HepG2 (cell line): Measurements from ENCODE around the gene ARHGAP33. TPM values are rescaled to one million over a fixed set of nuclear protein-coding genes. Genes with fewer than 3 reads are reported as not detected.

Source experiments
- ATF4 ChIP-seq, 2 experiments: fragments of 450-650 bp in 1 of 2; sonication (generic) in 1 of 2; formaldehyde crosslinking; IDR thresholded peaks; 2 replicates each; pipeline versions ENCODE4 v1.5.0 to v1.8.0; 2020 to 2022; ENCODE audit warnings: mild to moderate bottlenecking in 1 of 2, missing genetic modification reagents in 1 of 2
- DZIP1 ChIP-seq: sonication (generic); formaldehyde crosslinking; IDR thresholded peaks from 2 replicates; pipeline ENCODE4 v1.5.0; 2020; ENCODE audit warnings: mild to moderate bottlenecking, missing genetic modification reagents
- FOXA1 ChIP-seq, 2 experiments: fragments of 450-650 bp in 1 of 2; sonication (generic) in 1 of 2; formaldehyde crosslinking in 1 of 2; IDR thresholded peaks; 2 replicates each; pipeline versions ENCODE4 v1.4.0 to v1.6.1; 2016 to 2020; ENCODE audit warnings: missing genetic modification reagents in 1 of 2
- GTF2F1 ChIP-seq: fragments of 150-350 bp; IDR thresholded peaks from 2 replicates; pipeline ENCODE4 v1.6.1; 2014; ENCODE audit warnings: low read length
- HDAC2 ChIP-seq: sonication (generic); formaldehyde crosslinking; IDR thresholded peaks from 2 replicates; pipeline ENCODE4 v1.4.0; 2020; ENCODE audit warnings: missing genetic modification reagents
- HIVEP1 ChIP-seq: sonication (generic); formaldehyde crosslinking; IDR thresholded peaks from 2 replicates; pipeline ENCODE4 v1.4.0; 2020; ENCODE audit warnings: mild to moderate bottlenecking, missing genetic modification reagents
- JARID2 ChIP-seq: sonication (generic); formaldehyde crosslinking; IDR thresholded peaks from 2 replicates; pipeline ENCODE4 v1.8.1; 2023; ENCODE audit warnings: missing genetic modification reagents, inconsistent platforms; ENCODE audit not compliant: insufficient replicate concordance
- KDM3A ChIP-seq: IDR thresholded peaks from 2 replicates; pipeline ENCODE4 v1.6.1; 2018; ENCODE audit warnings: low read depth, missing compliant biosample characterization
- LBX2 ChIP-seq: sonication (generic); formaldehyde crosslinking; IDR thresholded peaks from 2 replicates; pipeline ENCODE4 v1.5.0; 2020; ENCODE audit warnings: missing genetic modification reagents, mild to moderate bottlenecking, borderline replicate concordance
- LCORL ChIP-seq, 2 experiments: fragments of 450-650 bp in 1 of 2; sonication (generic) in 1 of 2; formaldehyde crosslinking in 1 of 2; IDR thresholded peaks; 2 replicates each; pipeline versions ENCODE4 v1.5.0 to v1.6.1; 2017 to 2020; ENCODE audit warnings: antibody characterized with exemption in 1 of 2, missing genetic modification reagents in 1 of 2
- NFE2L2 ChIP-seq: fragments of 150-350 bp; IDR thresholded peaks from 2 replicates; pipeline ENCODE4 v1.6.1; 2014; ENCODE audit warnings: low read length
- SOX6 ChIP-seq, 2 experiments: fragments of 450-650 bp in 1 of 2; sonication (generic) in 1 of 2; formaldehyde crosslinking in 1 of 2; IDR thresholded peaks; 2 replicates each; pipeline versions ENCODE4 v1.4.0 to v1.6.1; 2017 to 2020; ENCODE audit warnings: antibody characterized with exemption in 1 of 2, mild to moderate bottlenecking in 1 of 2, missing genetic modification reagents in 1 of 2
- SRF ChIP-seq: IDR thresholded peaks from 2 replicates; pipeline ENCODE4 v1.6.1; 2011; ENCODE audit warnings: mild to moderate bottlenecking, low read depth, low read length, moderate library complexity
- SRSF4 ChIP-seq: fragments of 200-400 bp; formaldehyde crosslinking; IDR thresholded peaks from one replicate; pipeline ENCODE4 v1.6.1; 2018; ENCODE audit warnings: mild to moderate bottlenecking, low read depth, low read length, moderate library complexity; ENCODE audit not compliant: poor library complexity, severe bottlenecking
- ZBTB2 ChIP-seq: sonication (generic); formaldehyde crosslinking; IDR thresholded peaks from 2 replicates; pipeline ENCODE4 v1.8.0; 2022; ENCODE audit warnings: low read depth, missing genetic modification reagents
- ZBTB39 ChIP-seq: sonication (generic); formaldehyde crosslinking; IDR thresholded peaks from 2 replicates; pipeline ENCODE4 v1.5.0; 2020; ENCODE audit warnings: missing genetic modification reagents
- ZNF180 ChIP-seq: sonication (generic); formaldehyde crosslinking; IDR thresholded peaks from 2 replicates; pipeline ENCODE4 v1.4.0; 2020; ENCODE audit warnings: low read depth, missing genetic modification reagents, borderline replicate concordance
- ZNF484 ChIP-seq: sonication (generic); formaldehyde crosslinking; IDR thresholded peaks from 2 replicates; pipeline ENCODE4 v1.5.1; 2020; ENCODE audit warnings: mild to moderate bottlenecking, low read depth, missing genetic modification reagents, borderline replicate concordance
- ZNF547 ChIP-seq: sonication (generic); formaldehyde crosslinking; IDR thresholded peaks from 2 replicates; pipeline ENCODE4 v1.5.1; 2020; ENCODE audit warnings: mild to moderate bottlenecking, missing genetic modification reagents
- ZNF569 ChIP-seq: sonication (generic); formaldehyde crosslinking; IDR thresholded peaks from 2 replicates; pipeline ENCODE4 v1.5.0; 2020; ENCODE audit warnings: mild to moderate bottlenecking, missing genetic modification reagents, moderate library complexity, borderline replicate concordance
- ZNF678 ChIP-seq: sonication (generic); formaldehyde crosslinking; IDR thresholded peaks from 2 replicates; pipeline ENCODE4 v1.4.0; 2020; ENCODE audit warnings: mild to moderate bottlenecking, missing genetic modification reagents
- polyA plus RNA-seq, 8 experiments: library from polyadenylated mRNA; depleted of rRNA in 3 of 8; stranded (reverse) in 7 of 8; unstranded in 1 of 8; fragments of >200 nt; fragmentation: Illumina TruSeq in 4 of 8; extraction: Trizol in 4 of 8; gene quantifications; 2 replicates each; pipeline versions ENCODE4 v1.2.1 to v1.2.3, GENCODE V29; 2011 to 2016; ENCODE audit warnings: low read depth in 4 of 8, missing spikeins in 1 of 8, mixed read lengths in 1 of 8; ENCODE audit not compliant: insufficient read depth in 1 of 8
- total RNA-seq, 5 experiments: library from RNA; depleted of rRNA; stranded (reverse); fragments of >200 nt; fragmentation: Illumina TruSeq; extraction: Trizol; gene quantifications; 2 replicates each; pipeline ENCODE4 v1.2.3, GENCODE V29; 2016; ENCODE audit warnings: low read depth in 1 of 5

The ARHGAP33 gene
- total and polyA plus RNA-seq, 2 of the 13 experiments (the other 11 are each of a cell fraction or from before 2014, with no cell fraction given): 1.3 to 2.7 TPM

GRCh38 chr19:35828692-35829301, 53.4 kb downstream of the ARHGAP33 start (continued):
- TF ChIP-seq ZNF484 (CRISPR knock-in tag) (no peak; the same call in 1 of the 2 replicates), DZIP1 (CRISPR knock-in tag) (peak; percentile 90; the same call in 1 of the 2 replicates), SOX6 (IDR thresholded peaks at IDR 0.05) (no peak), SOX6 (CRISPR knock-in tag; IDR thresholded peaks at IDR 0.05) (no peak), ZBTB2 (CRISPR knock-in tag) (peak; percentile 64; the same call in 1 of the 2 replicates), HDAC2 (CRISPR knock-in tag) (peak; percentile 92), ZNF569 (CRISPR knock-in tag) (no peak), KDM3A (CRISPR knock-in tag) (0 out of 2 replicates have a peak, but pooled peaks have one; percentile 29), GTF2F1 (no peak), ZNF180 (CRISPR knock-in tag) (no peak; the same call in 1 of the 2 replicates), ZNF547 (CRISPR knock-in tag) (peak; percentile 85; the same call in 1 of the 2 replicates), JARID2 (peak; percentile 89), SRF (no peak), HIVEP1 (CRISPR knock-in tag) (no peak), LCORL (IDR thresholded peaks at IDR 0.05) (no peak), LCORL (CRISPR knock-in tag; IDR thresholded peaks at IDR 0.05) (no peak), LBX2 (CRISPR knock-in tag) (0 out of 2 replicates have a peak, but pooled peaks have one; percentile 67), FOXA1 (IDR thresholded peaks at IDR 0.05) (no peak), FOXA1 (CRISPR knock-in tag; IDR thresholded peaks at IDR 0.05) (0 out of 2 replicates have a peak, but pooled peaks have one; percentile 11), NFE2L2 (no peak), ZNF678 (CRISPR knock-in tag) (no peak), ATF4 (CRISPR knock-in tag; IDR thresholded peaks at IDR 0.05) (peak in 1 of 2 experiments; percentile 58; a peak in 1 of 4 replicates), ZBTB39 (CRISPR knock-in tag) (no peak), SRSF4 (no peak)
